D721Med (cell line): ENCODE results near the gene GRAMD2B.
"Not testable (repeated sequence)": the region's sequence is repeated elsewhere in the genome, so short reads cannot be mapped to it uniquely, and the experiment has no call there.

Experiments
- DNase-seq: peaks from one replicate; pipeline ENCODE4 v3.0.0; 2011; ENCODE audit warnings: low spot score; ENCODE audit not compliant: insufficient read length
- FAIRE-seq: peaks from 2 replicates; lab custom pipeline; 2011; peaks lifted over from hg19 to GRCh38; lab: Jason Lieb, UNC
- CTCF ChIP-seq: IDR thresholded peaks from 2 replicates; pipeline ENCODE4 v1.5.1; 2012; ENCODE audit warnings: mild to moderate bottlenecking, control low read depth; ENCODE audit not compliant: insufficient read depth; ENCODE audit errors: missing control alignments

Gene GRAMD2B

GRCh38 chr5:126438868-126439267, 15.7 kb downstream of the GRAMD2B start:
- DNase-seq (no peak), FAIRE-seq (no peak)
- TF ChIP-seq CTCF, result no peak

- not testable (repeated sequence) for FAIRE-seq, DNase-seq
Measured at GRCh38 chr5:126439724-126440123, 16.5 kb downstream of the GRAMD2B start.

- TF ChIP-seq CTCF, result no peak
- FAIRE-seq (no peak), DNase-seq (no peak)
Measured at GRCh38 chr5:126441230-126441629, 18.0 kb downstream of the GRAMD2B start.

GRCh38 chr5:126443374-126443851, 20.2 kb downstream of the GRAMD2B start:
- no peak for DNase-seq
- TF ChIP-seq CTCF, result no peak
- no peak for FAIRE-seq

- FAIRE-seq (no peak), DNase-seq (no peak)
- no peak for TF ChIP-seq CTCF
Measured at GRCh38 chr5:126444137-126444536, 20.9 kb downstream of the GRAMD2B start.

GRCh38 chr5:126445502-126446174, 22.4 kb downstream of the GRAMD2B start:
- FAIRE-seq, result no peak

GRCh38 chr5:126446498-126447224, 23.5 kb downstream of the GRAMD2B start:
- TF ChIP-seq CTCF, result no peak
- no peak for DNase-seq
- no peak for FAIRE-seq

More at GRCh38 chr5:126445502-126446174, 22.4 kb downstream of the GRAMD2B start:
- no peak for DNase-seq
- TF ChIP-seq CTCF, result no peak
